Bronchial epithelial cell (primary cell): ENCODE results near the gene TNN. TPM values are rescaled to one million over a fixed set of nuclear protein-coding genes. Genes with fewer than 3 reads are reported as not detected.
A peak's percentile ranks its signal among the peaks of the same experiment; 100 is the strongest.

Experiments used
- DNase-seq: peaks from one replicate; pipeline ENCODE4 v3.0.0-alpha.2; 2010; ENCODE audit warnings: low read depth
- FAIRE-seq: peaks from 2 replicates; lab custom pipeline; 2011; peaks lifted over from hg19 to GRCh38; lab: Jason Lieb, UNC
- H3K27me3 ChIP-seq: 2 replicates; pipeline ENCODE4 v1.5.1; 2011; ENCODE audit warnings: low read length; ENCODE audit not compliant: control insufficient read depth, insufficient read depth
- H3K36me3 ChIP-seq: 2 replicates; pipeline ENCODE4 v1.5.1; 2011; ENCODE audit warnings: low read length; ENCODE audit not compliant: control insufficient read depth, insufficient read depth
- H3K4me3 ChIP-seq: 2 replicates; pipeline ENCODE4 v1.5.1; 2011; ENCODE audit warnings: mild to moderate bottlenecking, low read depth, low read length, control low read depth
- total RNA-seq: library from RNA; depleted of rRNA; stranded (reverse); fragments of >200 nt; gene quantifications from 2 replicates; pipeline ENCODE4 v1.2.1, GENCODE V29; 2014
- TF ChIP-seq, protein P1 (sequence below): IDR thresholded peaks from 2 replicates; pipeline ENCODE4 v1.5.1; 2011; ENCODE audit warnings: mild to moderate bottlenecking, moderate library complexity, low read length, control low read depth, inconsistent platforms; ENCODE audit not compliant: insufficient read depth, severe bottlenecking

TNN gene
- total RNA-seq, 1 donor from 2014 or later = not detected

DNA sequence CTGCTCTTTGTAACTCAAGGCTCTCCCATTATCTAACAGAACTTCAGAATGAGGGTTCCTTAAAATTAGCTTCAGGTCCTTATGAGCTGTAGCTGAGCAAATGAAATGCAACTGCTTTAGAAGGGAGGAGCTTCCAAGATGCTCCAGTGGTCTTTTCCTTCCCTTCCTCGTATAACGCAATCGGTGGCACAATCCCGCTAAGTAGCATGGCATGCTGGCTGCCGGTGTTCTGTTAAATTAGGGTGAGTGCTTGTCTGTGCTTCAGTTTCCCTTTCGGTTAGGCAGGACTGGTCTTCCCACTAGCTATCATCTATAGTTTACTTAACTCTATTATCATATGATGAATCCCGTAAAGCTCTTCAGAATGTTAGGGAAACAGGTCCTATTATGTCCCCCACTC, 124.0 kb downstream of the TNN start:
- DNase-seq = peak; percentile 28
- Histone ChIP-seq H3K36me3 (no peaks in the 10 kb centered on the region), H3K4me3 (peak overlapping the region; percentile 61), H3K27me3 (no peaks in the 10 kb centered on the region)
- TF ChIP-seq, protein P1, sequence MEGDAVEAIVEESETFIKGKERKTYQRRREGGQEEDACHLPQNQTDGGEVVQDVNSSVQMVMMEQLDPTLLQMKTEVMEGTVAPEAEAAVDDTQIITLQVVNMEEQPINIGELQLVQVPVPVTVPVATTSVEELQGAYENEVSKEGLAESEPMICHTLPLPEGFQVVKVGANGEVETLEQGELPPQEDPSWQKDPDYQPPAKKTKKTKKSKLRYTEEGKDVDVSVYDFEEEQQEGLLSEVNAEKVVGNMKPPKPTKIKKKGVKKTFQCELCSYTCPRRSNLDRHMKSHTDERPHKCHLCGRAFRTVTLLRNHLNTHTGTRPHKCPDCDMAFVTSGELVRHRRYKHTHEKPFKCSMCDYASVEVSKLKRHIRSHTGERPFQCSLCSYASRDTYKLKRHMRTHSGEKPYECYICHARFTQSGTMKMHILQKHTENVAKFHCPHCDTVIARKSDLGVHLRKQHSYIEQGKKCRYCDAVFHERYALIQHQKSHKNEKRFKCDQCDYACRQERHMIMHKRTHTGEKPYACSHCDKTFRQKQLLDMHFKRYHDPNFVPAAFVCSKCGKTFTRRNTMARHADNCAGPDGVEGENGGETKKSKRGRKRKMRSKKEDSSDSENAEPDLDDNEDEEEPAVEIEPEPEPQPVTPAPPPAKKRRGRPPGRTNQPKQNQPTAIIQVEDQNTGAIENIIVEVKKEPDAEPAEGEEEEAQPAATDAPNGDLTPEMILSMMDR = no peak
- no peak for FAIRE-seq

DNA sequence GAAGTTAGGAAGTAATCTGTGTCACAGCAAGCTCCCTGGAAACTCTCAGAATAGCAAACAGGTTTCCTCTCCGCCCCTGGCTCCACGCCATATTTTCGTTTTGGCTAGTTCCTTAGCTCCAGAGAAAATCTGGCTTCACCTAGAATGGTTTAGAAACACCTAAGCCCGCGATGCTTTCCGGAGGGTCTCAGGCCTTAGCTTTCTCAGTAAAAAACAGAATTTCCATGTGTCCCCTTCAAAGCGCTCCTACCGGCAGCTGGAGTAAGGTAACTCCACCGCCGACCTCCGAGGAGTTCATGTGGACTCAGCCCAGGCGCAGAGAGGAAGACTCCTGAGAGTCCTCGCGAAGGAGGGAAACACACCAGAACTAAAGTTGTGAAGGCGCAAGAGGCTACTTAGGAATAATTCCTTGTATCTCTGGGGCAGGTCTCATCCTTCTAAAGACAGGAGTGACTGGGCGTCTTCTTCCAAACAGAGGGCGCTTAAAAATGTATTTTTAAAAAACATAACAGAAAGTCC, 124.5 kb downstream of the TNN start:
- peak; percentile 49 for DNase-seq
- H3K27me3 ChIP-seq = no peaks in the 10 kb centered on the region
- H3K36me3 ChIP-seq = no peaks in the 10 kb centered on the region
- no peak for FAIRE-seq
- peak overlapping the region; percentile 61 for H3K4me3 ChIP-seq
- TF ChIP-seq, protein P1 = no peak

DNA sequence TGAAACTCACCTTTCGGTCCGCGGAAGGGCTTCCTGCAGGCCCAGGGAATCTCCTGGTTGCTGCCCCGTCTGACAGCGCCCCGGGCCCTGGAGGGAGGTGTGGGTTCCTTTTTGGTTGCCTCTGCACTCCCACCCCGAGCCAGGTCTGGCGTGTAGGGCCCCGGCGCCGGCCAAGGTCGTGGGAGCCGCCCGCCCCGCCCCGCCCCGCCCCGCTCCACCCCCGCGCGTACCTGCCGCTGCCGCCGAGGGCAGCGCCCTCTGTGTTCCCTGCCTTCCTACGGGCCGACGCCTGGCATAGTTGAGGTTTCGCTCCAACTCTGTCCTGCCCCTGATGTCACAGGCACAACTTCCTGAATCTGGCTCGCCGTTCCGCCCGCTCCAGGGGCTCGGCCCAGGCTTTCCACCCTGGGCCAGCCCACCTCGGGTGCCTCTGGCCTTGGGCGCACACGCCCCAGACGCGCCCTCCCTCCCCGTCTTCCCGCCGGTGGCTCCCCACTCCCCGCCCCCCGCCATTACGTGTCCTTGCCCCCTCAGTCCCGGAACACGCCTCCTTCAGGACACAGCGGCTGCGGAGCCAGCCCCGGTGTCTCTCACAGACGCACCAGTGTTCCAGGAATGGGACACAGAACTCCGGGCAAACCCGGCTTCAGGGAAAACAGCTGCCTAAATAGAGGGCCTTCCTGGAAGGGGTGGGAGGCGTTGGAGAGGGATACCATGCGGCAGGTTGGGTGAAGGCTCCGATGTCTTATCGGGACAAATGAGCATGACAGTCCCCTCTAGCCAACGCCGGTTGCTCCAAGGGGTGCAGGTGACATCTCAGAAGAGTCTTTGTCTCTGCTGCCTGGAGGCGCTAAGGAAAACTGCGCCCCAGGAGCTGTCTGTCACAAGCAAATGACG, 125.2 kb downstream of the TNN start, which contains the start of gene KIAA0040:
Gene KIAA0040 (minus strand): TSS at position 147 of the 897 bp plus-strand sequence. CDS start 31,763 bp downstream, outside the sequence.
- FAIRE-seq = no peak
- no peaks in the 10 kb centered on the region for H3K27me3 ChIP-seq
- peak; percentile 70 for DNase-seq
- H3K4me3 ChIP-seq = peak within 1 kb of the TSS; percentile 61
- TF ChIP-seq, protein P1 = peak; percentile 29
- no peaks in the 10 kb centered on the region for H3K36me3 ChIP-seq

DNA sequence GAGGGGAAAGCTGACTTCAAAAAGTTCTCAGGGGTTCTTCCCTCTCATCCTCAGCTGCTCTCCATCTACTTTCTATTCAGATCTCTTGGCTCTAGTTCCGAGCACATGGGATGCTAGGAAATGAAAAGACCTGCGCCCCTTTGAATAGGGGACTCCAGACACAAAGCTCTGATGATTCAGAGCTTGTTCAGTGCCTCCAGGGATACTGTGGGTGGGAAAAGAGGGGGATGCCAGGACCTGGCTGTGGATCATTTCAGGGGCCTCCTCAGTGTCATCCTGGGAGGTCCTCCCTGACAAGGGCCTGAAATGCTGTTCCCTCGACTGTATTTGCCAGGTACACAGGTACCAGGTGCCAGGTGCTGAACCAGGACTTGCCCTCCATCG, 125.9 kb downstream of the TNN start:
- Histone ChIP-seq H3K27me3 (no peaks in the 10 kb centered on the region), H3K4me3 (no peak overlapping the region), H3K36me3 (no peaks in the 10 kb centered on the region)
- peak; percentile 58 for DNase-seq
- TF ChIP-seq, protein P1 = no peak
- FAIRE-seq = no peak

DNA sequence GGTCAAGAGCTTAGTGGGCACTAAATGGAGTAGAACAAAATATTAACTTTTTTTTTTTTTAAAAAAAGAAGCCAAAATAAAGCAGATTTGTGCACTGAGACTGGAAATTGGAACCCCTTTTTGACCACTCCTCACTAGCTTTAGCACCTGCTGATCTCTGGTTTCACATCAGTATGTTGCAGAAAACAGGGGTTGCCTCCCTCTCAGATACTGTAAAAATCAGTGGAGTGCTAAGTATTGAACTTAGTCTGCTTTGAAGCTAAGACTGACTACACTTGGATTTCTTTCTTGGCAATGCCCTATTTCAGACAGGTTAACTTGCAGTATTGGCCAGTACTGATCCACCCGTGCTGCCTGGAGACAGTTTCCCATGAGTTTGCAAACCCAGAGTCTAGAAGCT, 127.6 kb downstream of the TNN start:
- Histone ChIP-seq H3K36me3 (no peaks in the 10 kb centered on the region), H3K27me3 (peaks cover 2% of the 10 kb centered on the region), H3K4me3 (no peak overlapping the region)
- no peak for FAIRE-seq
- no peak for DNase-seq
- TF ChIP-seq, protein P1 = no peak
